ENCODE data around the gene FFAR1.

DNA sequence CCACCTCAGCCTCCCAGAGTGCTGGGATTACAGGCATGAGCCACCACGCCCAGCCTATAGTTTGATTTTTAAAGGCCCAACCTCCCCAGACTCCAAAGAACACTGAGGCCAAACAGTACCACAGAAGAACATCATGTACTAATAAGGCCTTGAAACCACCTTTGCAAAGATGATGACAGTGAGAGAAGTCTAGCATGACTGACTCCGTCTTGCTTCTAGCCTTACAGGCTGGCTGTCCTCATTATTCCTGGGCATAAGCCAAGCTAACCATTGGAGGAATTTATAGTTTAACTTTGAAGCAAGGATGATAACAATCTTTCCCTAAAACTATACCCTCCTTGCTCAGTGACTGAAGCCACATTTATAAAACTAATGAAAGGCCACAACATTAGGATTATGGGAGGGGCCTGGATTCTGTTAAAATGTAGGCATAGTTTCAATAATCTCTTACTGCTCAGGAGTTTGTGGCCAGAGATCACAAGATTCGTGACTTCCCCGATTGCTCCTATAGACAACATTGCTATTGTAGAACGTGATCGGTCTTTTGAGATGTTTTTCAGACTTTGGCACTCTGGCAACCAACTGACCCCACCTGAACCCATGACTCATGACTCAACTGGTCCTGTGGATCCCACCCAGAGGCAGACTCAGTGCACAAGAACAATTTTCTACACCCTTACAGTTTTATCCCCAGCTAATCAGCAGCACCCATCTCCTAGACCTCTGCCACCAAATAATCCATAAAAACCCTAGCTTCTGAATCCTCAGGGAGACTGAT, 40.8 kb downstream of the FFAR1 start:
- TF ChIP-seq, protein P1, sequence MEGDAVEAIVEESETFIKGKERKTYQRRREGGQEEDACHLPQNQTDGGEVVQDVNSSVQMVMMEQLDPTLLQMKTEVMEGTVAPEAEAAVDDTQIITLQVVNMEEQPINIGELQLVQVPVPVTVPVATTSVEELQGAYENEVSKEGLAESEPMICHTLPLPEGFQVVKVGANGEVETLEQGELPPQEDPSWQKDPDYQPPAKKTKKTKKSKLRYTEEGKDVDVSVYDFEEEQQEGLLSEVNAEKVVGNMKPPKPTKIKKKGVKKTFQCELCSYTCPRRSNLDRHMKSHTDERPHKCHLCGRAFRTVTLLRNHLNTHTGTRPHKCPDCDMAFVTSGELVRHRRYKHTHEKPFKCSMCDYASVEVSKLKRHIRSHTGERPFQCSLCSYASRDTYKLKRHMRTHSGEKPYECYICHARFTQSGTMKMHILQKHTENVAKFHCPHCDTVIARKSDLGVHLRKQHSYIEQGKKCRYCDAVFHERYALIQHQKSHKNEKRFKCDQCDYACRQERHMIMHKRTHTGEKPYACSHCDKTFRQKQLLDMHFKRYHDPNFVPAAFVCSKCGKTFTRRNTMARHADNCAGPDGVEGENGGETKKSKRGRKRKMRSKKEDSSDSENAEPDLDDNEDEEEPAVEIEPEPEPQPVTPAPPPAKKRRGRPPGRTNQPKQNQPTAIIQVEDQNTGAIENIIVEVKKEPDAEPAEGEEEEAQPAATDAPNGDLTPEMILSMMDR (IDR thresholded peaks at IDR 0.05; ENCODE audit: borderline replicate concordance, extremely low read depth, low read length, poor library complexity, severe bottlenecking): no peak
- no peak for TF ChIP-seq EZH2 (IDR thresholded peaks at IDR 0.05; ENCODE audit: borderline replicate concordance, low read depth, low read length, severe bottlenecking)

All from DND-41 (cell line).